ENCODE data around the gene NDRG2. TPM values are rescaled to one million over a fixed set of nuclear protein-coding genes. Genes with fewer than 3 reads are reported as not detected.

The NDRG2 gene
- total and polyA plus RNA-seq, 7 experiments from 2014 or later, result 5.9 to 39.9 (median 35.1) TPM

Small RNA genes within 50 kb of the gene (microRNA-seq; reads per million reads assigned to microRNA genes)
- gene MIR6717 (ENCODE audit: borderline microRNAs expressed), result not detected

Other genes with a start within 250 kb of the NDRG2 start
- 10 to 100 TPM in 1 of 5 experiments, 1 to 10 TPM in 4; 2.7 to 34.2 (median 2.9) TPM for gene RNASE6, start 243.8 kb downstream of the NDRG2 start, total RNA-seq
- 1 to 10 TPM; 3.6 to 5.6 TPM for gene RNASE6, start 243.8 kb downstream of the NDRG2 start, polyA plus RNA-seq
- 10 to 100 TPM in 2 of 5 experiments, 1 to 10 TPM in 1, not detected in 2; 1.8 to 19.0 (median 15.5) TPM for gene RNASE1, start 222.2 kb downstream of the NDRG2 start, total RNA-seq
- not detected for gene RNASE1, start 222.2 kb downstream of the NDRG2 start, polyA plus RNA-seq
- 1 to 10 TPM in 1 of 5 experiments, not detected in 4; 1.1 TPM for gene RNASE3, start 133.7 kb downstream of the NDRG2 start, total RNA-seq
- not detected for gene RNASE3, start 133.7 kb downstream of the NDRG2 start, polyA plus RNA-seq
- 10 to 100 TPM in 1 of 5 experiments, 1 to 10 TPM in 1, not detected in 3; 2.5 to 22.4 TPM for gene RNASE2, start 69.6 kb downstream of the NDRG2 start, total RNA-seq
- under 1 TPM in 1 of 2 donors, not detected in 1; 0.30 TPM for gene RNASE2, start 69.6 kb downstream of the NDRG2 start, polyA plus RNA-seq
- 100 to 1,000 TPM in 2 of 5 experiments, 10 to 100 TPM in 3; 75.4 to 129 (median 96.7) TPM for gene METTL17, start 35.1 kb downstream of the NDRG2 start, total RNA-seq
- 10 to 100 TPM; 41.7 to 47.6 TPM for gene METTL17, start 35.1 kb downstream of the NDRG2 start, polyA plus RNA-seq
- under 1 TPM in 2 of 5 experiments, not detected in 3; 0.36 to 0.81 TPM for gene SLC39A2, start 25.8 kb downstream of the NDRG2 start, total RNA-seq
- not detected for gene SLC39A2, start 25.8 kb downstream of the NDRG2 start, polyA plus RNA-seq
- not detected for gene TPPP2, start 5.2 kb upstream of the NDRG2 start, total RNA-seq
- not detected for gene TPPP2, start 5.2 kb upstream of the NDRG2 start, polyA plus RNA-seq
- gene RNASE13, start 9.7 kb upstream of the NDRG2 start, total RNA-seq, result not detected
- gene RNASE13, start 9.7 kb upstream of the NDRG2 start, polyA plus RNA-seq, result not detected
- not detected for gene RNASE7, start 17.3 kb upstream of the NDRG2 start, total RNA-seq
- not detected for gene RNASE7, start 17.3 kb upstream of the NDRG2 start, polyA plus RNA-seq
- gene RNASE8, start 32.8 kb upstream of the NDRG2 start, total RNA-seq, result not detected
- not detected for gene RNASE8, start 32.8 kb upstream of the NDRG2 start, polyA plus RNA-seq
- 10 to 100 TPM in 1 of 5 experiments, 1 to 10 TPM in 1, under 1 TPM in 2, not detected in 1; 0.65 to 40.5 (median 5.4) TPM for gene ARHGEF40, start 45.2 kb upstream of the NDRG2 start, total RNA-seq
- gene ARHGEF40, start 45.2 kb upstream of the NDRG2 start, polyA plus RNA-seq, result under 1 TPM in 1 of 2 donors, not detected in 1; 0.11 TPM
- 10 to 100 TPM in 2 of 5 experiments, 1 to 10 TPM in 3; 5.7 to 22.1 (median 9.1) TPM for gene ZNF219, start 73.6 kb upstream of the NDRG2 start, total RNA-seq
- gene ZNF219, start 73.6 kb upstream of the NDRG2 start, polyA plus RNA-seq, result 1 to 10 TPM; 2.3 to 2.8 TPM
- under 1 TPM in 3 of 5 experiments, not detected in 2; 0.56 to 0.73 (median 0.70) TPM for gene TMEM253, start 76.0 kb upstream of the NDRG2 start, total RNA-seq
- gene TMEM253, start 76.0 kb upstream of the NDRG2 start, polyA plus RNA-seq, result not detected
- not detected for gene OR5AU1, start 131.0 kb upstream of the NDRG2 start, total RNA-seq
- not detected for gene OR5AU1, start 131.0 kb upstream of the NDRG2 start, polyA plus RNA-seq
- gene HNRNPC, start 244.4 kb upstream of the NDRG2 start, total RNA-seq, result 100 to 1,000 TPM; 469 to 687 (median 532) TPM
- 100 to 1,000 TPM; 842 to 895 TPM for gene HNRNPC, start 244.4 kb upstream of the NDRG2 start, polyA plus RNA-seq